Motor neuron (in vitro differentiated cells): ENCODE results near the gene ZMIZ2. TPM values are rescaled to one million over a fixed set of nuclear protein-coding genes. Genes with fewer than 3 reads are reported as not detected.
"Not testable (repeated sequence)": the region's sequence is repeated elsewhere in the genome, so short reads cannot be mapped to it uniquely, and the experiment has no call there.

Experiments
- ATAC-seq, 8 experiments: fragments of 200-7000 bp; cut with Tn5 transposase; replicated peaks in 6 of 8; 2 replicates each; pipeline ENCODE4 v1.8.0; 2021; ENCODE audit warnings: mild to moderate bottlenecking in 8 of 8, moderate library complexity in 8 of 8
- H3K27ac ChIP-seq, 2 donors: fragments of 250-450 bp; sonication (Bioruptor Pico); 2 replicates each; pipeline ENCODE4 v1.9.0; 2021; ENCODE audit warnings: antibody characterized with exemption in 2 of 2, mild to moderate bottlenecking in 2 of 2, moderate library complexity in 1 of 2
- H3K4me1 ChIP-seq, 2 donors: fragments of 250-450 bp; sonication (Bioruptor Pico); replicated peaks in 1 of 2; 2 replicates each; pipeline ENCODE4 v1.6.1; 2021; ENCODE audit warnings: antibody characterized with exemption in 2 of 2, mild to moderate bottlenecking in 2 of 2, moderate library complexity in 1 of 2
- H3K4me3 ChIP-seq, 5 donors: fragments of 250-450 bp; sonication (Bioruptor Pico); 2 replicates each; pipeline ENCODE4 v1.9.0; 2021; ENCODE audit warnings: antibody characterized with exemption in 5 of 5, mild to moderate bottlenecking in 5 of 5, moderate library complexity in 4 of 5
- WGBS, 10 experiments: fragments of 450-650 bp; shearing (Covaris generic); methylation state at CpG; one replicate each; pipeline ENCODE4 v1.0.0; 2022; 5-methylcytosine and 5-hydroxymethylcytosine counted together
- in situ Hi-C, 9 experiments: fragments of 400-800 bp; cut with MboI; loops; one replicate each; pipeline ENCODE4 v1.15.0; 2021; ENCODE audit warnings: low sequenced_read_pairs in 9 of 9, low pct_unique_long_range_greater_than_20kb in 2 of 9; ENCODE audit not compliant: unreplicated experiment in 9 of 9
- total RNA-seq, 8 experiments: library from RNA; unstranded; fragments of 300-600 nt; gene quantifications; 2 replicates each; pipeline versions ENCODE4 v1.2.3 to v1.2.4, GENCODE V29; 2022

Gene ZMIZ2
- total RNA-seq, 8 experiments from 2014 or later = 11.6 to 69.4 (median 22.0) TPM

DNA sequence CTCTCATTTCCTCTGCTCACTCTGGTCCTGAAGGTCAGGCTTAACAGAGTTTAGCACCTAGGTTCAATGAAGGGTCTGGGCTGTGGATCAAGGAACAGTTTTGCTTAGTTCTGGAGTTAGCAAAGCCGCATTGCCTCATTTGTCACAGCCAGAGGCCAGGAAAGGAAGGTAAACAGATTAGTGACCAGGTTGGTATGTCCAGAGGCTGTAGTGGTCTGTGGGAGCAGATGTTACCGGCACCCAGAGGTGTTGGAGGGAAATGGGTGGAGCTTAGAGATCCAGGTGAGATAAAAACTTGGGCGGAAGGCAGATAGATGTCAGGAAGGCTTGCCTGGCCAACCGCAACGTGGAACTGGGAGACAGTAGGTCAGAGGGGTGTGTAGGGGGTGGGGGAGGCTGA is 36.6 kb upstream of the ZMIZ2 start:
- 0 to 100% (median 52%) methylated on average over 1 to 2 of the region's 5 CpGs; no CpG with 5 or more reads in 4 of the 10 experiments for WGBS, 10 experiments
- no peak overlapping the region for H3K27ac ChIP-seq
- H3K4me3 ChIP-seq = no peak overlapping the region
- H3K4me1 ChIP-seq = no peaks in the 10 kb centered on the region
- in situ Hi-C loops = no loop called here
- ATAC-seq = no peak

GRCh38 chr7:44713141-44713540 is 35.5 kb upstream of the ZMIZ2 start:
- no peak for ATAC-seq
- WGBS, 10 experiments = 80% methylated on average over 1 of the region's 2 CpGs; no CpG with 5 or more reads in 9 of the 10 experiments
- H3K4me3 ChIP-seq = no peak overlapping the region
- no peak overlapping the region for H3K27ac ChIP-seq
- in situ Hi-C loops = no loop called here
- no peaks in the 10 kb centered on the region for H3K4me1 ChIP-seq

- 14 to 91% (median 69%) methylated on average over 1 to 6 of the region's 7 CpGs; no CpG with 5 or more reads in 2 of the 10 experiments for WGBS, 10 experiments
- H3K4me1 ChIP-seq = no peaks in the 10 kb centered on the region
- H3K4me3 ChIP-seq = no peak overlapping the region
- ATAC-seq = no peak
- H3K27ac ChIP-seq = no peak overlapping the region
- in situ Hi-C loops = no loop called here
Measured at GRCh38 chr7:44713680-44714335, 34.8 kb upstream of the ZMIZ2 start.

- in situ Hi-C loops = no loop called here
- Histone ChIP-seq H3K4me3 (no peak overlapping the region), H3K4me1 (no peaks in the 10 kb centered on the region), H3K27ac (no peak overlapping the region)
- WGBS, 10 experiments = 73 to 100% (median 82%) methylated on average over 1 to 3 of the region's 3 CpGs; no CpG with 5 or more reads in 4 of the 10 experiments
- no peak for ATAC-seq
Measured at GRCh38 chr7:44716205-44716604, 32.4 kb upstream of the ZMIZ2 start.

- in situ Hi-C loops = no loop called here
- no peaks in the 10 kb centered on the region for H3K4me1 ChIP-seq
- no peak overlapping the region for H3K4me3 ChIP-seq
- ATAC-seq = no peak
- WGBS, 10 experiments = 80 to 100% (median 99%) methylated on average over 1 to 4 of the region's 4 CpGs; no CpG with 5 or more reads in 4 of the 10 experiments
- no peak overlapping the region for H3K27ac ChIP-seq
Measured at GRCh38 chr7:44720301-44720700, 28.3 kb upstream of the ZMIZ2 start.

- ATAC-seq = no peak
- in situ Hi-C loops = no loop called here
- no peak overlapping the region for H3K4me3 ChIP-seq
- 60 to 93% (median 73%) methylated on average over 1 to 3 of the region's 4 CpGs; no CpG with 5 or more reads in 6 of the 10 experiments for WGBS, 10 experiments
- H3K4me1 ChIP-seq = no peaks in the 10 kb centered on the region
- no peak overlapping the region for H3K27ac ChIP-seq
Measured at GRCh38 chr7:44724276-44724675, 24.4 kb upstream of the ZMIZ2 start.

DNA sequence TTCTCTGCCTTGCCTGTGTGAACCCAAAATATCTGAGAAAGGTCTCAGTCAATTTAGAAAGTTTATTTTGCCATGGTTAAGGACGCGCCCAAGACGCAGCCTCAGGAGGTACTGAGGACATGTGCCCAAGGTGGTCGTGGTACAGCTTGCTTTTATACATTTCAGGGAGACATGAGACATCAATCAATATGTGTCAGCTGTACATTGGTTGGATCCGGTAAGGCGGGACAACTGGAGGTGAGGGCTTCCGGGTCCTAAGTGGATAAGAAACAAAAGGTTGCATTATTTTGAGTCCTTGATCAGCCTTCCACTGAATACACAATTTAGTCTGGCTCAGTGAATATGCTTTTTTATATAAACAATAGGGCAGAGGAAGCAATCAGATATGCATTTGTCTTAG is 22.4 kb upstream of the ZMIZ2 start:
- not testable (repeated sequence) for ATAC-seq

GRCh38 chr7:44727158-44727936 is 21.3 kb upstream of the ZMIZ2 start:
- in situ Hi-C loops = no loop called here
- Histone ChIP-seq H3K4me1 (no peaks in the 10 kb centered on the region), H3K27ac (no peak overlapping the region), H3K4me3 (no peak overlapping the region)
- 3 to 100% (median 79%) methylated on average over 2 to 5 of the region's 6 CpGs; no CpG with 5 or more reads in 2 of the 10 experiments for WGBS, 10 experiments
- peak in 3 of 8 experiments; percentile 18 to 78 (median 66) for ATAC-seq

More for the DNA sequence above, 22.4 kb upstream of the ZMIZ2 start:
- WGBS, 10 experiments = 20 to 85% (median 70%) methylated on average over 1 to 7 of the region's 7 CpGs; no CpG with 5 or more reads in 1 of the 10 experiments
- H3K27ac ChIP-seq, H3K4me3 ChIP-seq, H3K4me1 ChIP-seq, in situ Hi-C loops: not testable (repeated sequence)

DNA sequence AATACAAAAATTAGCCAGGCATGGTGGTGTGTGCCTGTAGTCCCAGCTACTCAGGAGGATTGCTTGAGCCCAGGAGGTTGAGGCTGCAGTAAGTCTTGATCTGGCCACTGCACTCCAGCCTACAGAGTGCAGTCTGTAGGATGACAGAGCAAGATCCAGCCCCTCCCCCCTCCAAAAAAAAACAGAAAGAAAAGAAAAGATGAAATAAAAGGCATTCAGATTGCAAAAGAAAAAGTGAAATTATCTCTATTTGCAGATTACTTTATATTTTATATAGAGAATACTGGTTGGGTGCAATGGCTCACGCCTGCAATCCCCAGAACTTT is 20.7 kb upstream of the ZMIZ2 start:
- ATAC-seq = no peak
- in situ Hi-C loops = no loop called here

DNA sequence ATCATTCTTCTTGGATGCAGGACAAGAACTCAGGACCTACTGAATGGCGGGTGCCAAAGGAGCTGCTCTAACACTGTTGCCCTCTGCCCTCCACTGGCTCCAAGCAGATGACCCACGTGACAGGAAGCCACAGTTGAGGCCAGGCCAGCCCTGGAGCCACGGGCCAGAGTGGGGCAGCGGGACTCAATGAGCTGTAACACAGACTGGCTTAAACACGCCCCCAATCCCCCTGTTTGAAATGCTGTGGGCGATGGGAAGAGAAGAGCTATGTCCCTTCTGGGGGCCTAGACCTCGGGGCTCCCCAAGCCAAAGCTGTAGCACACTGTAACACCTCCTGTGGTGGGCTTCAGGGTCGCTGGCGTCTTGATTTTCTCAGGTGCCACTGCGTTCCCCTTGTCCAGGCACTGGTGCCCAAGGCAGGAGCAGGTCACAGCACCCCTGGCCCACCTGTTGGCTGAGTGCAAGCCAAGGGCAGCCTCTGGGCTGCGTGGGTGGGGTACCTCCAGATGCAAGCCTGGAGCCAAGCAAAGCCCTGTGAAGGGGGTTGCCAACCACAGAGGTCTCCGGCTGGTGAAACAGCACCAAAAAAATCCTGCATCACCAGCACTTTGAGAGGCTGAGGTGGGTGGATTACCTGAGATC is 18.6 kb upstream of the ZMIZ2 start:
- H3K27ac ChIP-seq = no peak overlapping the region
- H3K4me3 ChIP-seq = no peak overlapping the region
- H3K4me1 ChIP-seq = no peaks in the 10 kb centered on the region
- ATAC-seq = no peak
- 20 to 100% (median 83%) methylated on average over 1 to 6 of the region's 12 CpGs; no CpG with 5 or more reads in 4 of the 10 experiments for WGBS, 10 experiments
- in situ Hi-C loops = no loop called here

More for the DNA sequence above, 20.7 kb upstream of the ZMIZ2 start:
- H3K27ac ChIP-seq = no peak overlapping the region
- 71 to 100% (median 100%) methylated on average over 1 of the region's 1 CpG; no CpG with 5 or more reads in 1 of the 10 experiments for WGBS, 10 experiments
- no peaks in the 10 kb centered on the region for H3K4me1 ChIP-seq
- no peak overlapping the region for H3K4me3 ChIP-seq

DNA sequence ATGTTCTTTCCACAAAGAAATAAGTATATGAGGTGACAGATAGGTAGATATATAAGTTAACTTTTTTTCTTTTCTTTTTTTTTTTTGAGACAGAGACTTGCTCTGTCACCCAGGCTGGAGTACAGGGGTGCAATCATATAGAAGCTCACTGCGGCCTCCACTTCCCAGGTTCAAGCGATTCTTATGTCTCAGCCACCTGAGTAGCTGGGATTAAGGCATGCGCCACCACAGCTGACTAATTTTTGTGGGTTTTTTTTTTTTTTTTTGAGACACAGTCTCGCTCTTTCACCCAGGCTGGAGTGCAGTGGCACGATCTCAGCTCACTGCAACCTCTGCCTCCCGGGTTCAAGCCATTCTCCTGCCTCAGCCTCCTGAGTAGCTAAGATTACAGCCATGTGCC is 15.7 kb upstream of the ZMIZ2 start:
- H3K27ac ChIP-seq, ATAC-seq, in situ Hi-C loops, H3K4me3 ChIP-seq, H3K4me1 ChIP-seq: not testable (repeated sequence)
- WGBS, 10 experiments = 81 to 100% (median 100%) methylated on average over 2 to 5 of the region's 6 CpGs

DNA sequence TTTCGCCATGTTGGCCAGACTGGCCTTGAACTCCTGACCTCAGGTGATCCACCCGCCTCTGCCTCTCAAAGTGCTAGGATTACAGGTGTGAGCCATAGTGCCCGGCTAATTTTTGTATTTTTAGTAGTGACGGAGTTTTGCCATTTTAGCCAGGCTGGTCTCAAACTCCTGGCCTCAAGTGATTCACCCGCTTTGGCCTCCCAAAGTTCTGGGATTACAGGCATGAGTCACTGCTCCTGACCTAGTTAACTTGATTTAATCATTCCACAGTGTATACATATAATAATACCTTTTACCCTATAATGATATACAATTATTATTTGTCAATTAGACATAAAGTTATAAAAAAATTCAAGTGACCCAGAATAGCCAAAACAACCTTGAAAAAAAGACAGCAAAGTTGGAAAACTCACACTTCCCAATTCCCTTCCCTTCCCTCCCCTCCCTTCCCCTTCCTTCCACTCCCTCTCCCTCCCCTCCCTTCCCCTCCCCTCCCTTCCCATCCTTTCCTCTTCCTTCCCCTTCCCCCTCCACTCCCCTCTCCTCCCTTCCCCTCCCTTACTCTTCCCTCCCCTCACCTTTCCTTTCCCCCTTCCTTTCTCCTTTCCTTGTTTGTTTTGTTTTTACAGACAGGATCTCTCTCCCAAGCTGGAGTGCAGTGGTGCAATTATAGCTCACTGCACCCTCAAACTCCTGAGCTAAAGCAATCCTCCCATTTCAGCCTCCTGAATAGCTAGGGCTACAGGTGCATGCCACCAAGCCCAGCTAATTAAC is 14.8 kb upstream of the ZMIZ2 start:
- no peak overlapping the region for H3K4me3 ChIP-seq
- 0 to 100% (median 67%) methylated on average over 1 to 5 of the region's 5 CpGs; no CpG with 5 or more reads in 1 of the 10 experiments for WGBS, 10 experiments
- H3K4me1 ChIP-seq = no peaks in the 10 kb centered on the region
- H3K27ac ChIP-seq = no peak overlapping the region
- ATAC-seq = peak in 2 of 8 experiments; percentile 45
- in situ Hi-C loops = no loop called here
